Retina (tissue), 1 donor: ENCODE results near the gene PSMF1.

Experiments
- DNase-seq: peaks from one replicate; pipeline ENCODE4 v3.0.0-alpha.2; 2016

PSMF1 gene

DNA sequence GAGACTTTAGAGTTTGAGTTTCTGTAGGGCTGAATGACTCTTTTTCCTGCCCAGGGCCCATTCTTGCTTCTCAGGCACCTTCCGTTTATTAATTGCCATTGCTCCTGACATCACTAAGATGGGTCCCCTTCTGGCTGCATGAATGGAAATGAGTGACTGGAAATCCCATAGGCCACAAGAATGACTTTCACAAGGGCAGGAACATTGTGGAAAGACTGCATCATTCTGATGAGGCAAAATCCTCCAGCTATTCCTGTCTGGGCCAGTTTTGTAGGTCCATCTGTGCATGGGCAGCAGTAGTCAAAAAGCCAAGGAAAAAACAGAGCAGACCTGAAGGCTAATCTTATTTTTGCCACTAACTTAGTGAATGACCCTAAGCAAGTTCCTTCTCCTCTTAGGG, 47.1 kb downstream of the PSMF1 start:
- no peak for DNase-seq

DNA sequence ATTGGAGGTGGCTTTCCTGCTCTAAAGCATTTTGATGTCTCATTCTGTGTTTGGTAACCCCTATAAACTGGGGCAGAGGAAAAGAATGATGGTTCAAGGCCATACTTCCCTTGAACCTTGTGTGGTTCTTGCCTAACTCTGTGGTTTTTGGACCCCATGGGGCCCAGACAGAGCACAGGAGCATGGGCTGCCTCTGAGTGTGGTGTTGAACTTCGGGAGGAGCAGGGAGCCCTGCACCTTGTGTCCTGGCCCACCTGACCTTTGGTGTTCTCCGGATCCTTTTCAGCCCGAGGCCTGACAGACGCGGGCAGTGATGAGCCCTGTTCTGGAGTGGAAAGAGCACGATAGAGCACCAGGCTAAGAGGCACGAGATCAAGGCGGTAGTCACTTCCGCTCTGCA, 47.5 kb downstream of the PSMF1 start:
- DNase-seq: no peak

DNA sequence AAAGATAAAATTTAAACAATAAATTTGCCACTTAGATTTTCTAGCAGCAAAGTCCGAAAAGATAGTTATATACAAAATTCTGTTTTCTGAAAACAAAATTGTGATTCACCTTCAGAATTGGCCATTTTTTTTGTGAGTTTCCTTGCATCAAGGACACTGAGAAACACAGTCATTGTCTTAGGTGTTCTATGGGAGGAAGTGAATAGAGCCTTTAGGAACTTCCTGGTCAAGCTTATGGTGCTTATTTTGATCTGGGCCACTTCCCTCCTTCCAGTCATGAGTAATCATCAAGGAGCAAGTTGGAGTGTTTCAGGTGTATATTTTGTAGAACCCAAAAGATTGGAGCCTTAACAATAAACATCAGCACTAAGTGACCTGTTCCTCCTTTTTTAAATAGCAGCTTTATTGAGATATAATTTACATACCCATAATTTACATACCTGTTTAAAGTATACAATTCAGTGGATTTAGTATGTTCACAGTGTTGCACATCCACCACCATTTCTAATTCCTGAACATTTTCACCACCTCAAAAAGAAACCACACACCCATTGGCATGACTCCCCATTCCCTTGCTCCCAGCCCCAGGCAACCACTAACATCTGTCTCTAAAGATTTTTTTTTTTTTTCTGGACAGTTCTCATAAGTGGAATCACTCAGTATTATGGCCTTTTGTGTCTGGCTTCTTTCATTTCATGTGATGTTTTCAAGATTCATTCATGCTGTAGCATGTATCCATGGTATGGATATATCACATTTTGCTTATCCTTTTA, 48.7 kb downstream of the PSMF1 start:
- no peak for DNase-seq

DNA sequence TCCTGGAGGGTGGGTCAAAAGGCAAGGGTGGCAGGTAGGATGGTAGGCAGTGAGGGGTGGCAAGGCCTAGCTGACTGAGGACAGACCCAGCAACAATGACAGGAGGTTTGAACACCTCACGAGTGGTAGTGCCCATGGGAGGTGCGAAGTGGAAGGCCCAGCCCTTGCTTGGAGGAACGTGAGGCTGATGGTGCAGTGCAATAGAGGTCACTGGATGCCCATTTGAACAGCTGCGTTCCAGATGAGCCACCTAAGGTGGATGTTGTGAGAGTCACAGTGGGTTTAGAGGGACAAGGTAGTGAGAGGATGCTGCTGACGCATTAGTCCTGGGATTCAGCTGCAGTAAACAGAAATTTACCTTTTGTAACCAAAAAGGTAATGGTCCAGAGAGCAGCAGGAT, 50.8 kb downstream of the PSMF1 start:
- no peak for DNase-seq

DNA sequence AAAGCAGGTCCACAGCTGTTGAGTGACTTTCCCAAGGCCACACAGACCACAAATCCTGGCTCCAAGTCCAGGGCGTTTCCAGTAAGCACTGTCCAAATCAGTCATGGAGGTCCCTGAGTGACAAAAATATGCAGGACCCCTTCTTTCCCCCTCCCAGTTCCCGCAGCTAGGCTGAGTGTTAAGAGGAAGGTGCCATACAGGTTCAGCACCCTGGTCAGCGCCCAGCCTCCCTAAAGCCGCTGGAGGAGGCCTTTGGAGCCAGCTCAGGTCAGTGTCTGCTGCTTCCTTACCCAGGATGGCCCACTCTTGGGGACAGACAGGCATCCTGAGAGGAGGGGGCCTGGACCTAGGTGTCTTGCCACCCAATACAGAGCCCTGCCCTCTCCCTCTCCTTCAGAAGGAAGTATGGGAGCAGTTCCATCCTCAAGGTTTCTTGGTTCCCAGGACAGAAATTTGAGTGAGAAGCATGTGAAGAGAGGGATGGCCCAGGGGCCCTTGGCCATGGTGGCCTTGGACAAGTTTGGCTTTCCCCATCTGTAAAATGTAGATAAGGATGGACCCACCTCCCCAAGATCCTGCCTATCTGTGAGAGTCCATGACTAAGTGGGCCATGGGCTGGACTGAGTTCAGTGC, 53.2 kb downstream of the PSMF1 start:
- no peak for DNase-seq

DNA sequence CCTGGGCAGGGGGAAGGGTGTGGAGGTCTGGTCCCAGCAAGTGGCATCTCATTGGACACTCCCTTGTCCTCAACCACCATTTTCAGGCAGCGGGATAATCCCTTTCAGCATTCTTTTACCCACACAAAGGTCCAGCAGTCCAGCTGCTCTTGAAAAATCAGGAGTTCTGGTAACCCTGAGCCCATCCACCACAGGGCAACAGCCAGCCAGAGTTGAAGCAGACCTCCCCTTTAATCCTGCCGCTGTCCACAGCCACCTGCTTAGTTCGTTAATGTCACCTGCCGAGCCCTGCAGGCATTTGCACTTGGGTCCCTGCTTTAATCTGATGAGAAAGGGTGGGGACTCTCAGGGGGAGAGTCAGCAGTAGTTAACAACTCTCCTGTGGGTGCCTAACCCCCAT, 55.3 kb downstream of the PSMF1 start:
- DNase-seq: no peak

DNA sequence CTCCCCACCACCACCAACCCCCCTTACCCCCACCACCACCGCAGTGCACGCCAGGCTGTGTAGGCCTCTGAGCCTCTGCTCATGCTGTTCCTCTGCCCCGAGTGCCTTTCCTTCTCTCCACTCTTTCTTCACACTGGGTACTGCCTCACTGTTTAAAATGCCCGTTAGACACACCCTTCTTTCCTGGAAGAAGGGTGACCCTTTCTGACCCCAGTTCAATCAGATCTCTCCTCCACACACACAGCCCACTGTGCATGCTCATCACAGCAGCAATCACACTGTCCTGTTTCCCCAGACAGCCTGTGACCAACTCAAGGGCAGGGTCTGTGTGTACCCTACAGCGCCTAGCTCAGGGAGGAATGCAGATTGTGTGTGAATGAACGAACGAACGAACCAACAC, 56.4 kb downstream of the PSMF1 start:
- DNase-seq: no peak

DNA sequence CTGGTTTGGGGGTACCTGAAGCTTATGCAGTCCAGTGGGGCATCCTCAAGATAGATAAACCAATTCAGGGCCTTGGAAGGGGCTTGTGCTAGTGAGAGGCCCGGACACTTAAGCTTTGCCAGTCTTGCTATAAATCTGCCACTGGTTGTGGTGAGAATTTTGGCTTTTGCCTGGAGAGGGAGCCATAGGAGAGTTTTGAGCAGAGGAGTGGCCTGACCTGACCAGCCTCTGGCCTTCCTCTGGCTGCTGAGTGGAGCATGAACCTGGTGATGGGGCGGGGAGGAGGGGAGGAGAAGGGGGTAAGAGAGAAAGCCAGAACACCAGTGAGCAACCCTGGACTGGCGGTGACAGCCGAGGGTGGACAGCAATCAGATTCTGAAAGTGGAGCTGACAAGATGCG, 59.3 kb downstream of the PSMF1 start:
- no peak for DNase-seq

DNA sequence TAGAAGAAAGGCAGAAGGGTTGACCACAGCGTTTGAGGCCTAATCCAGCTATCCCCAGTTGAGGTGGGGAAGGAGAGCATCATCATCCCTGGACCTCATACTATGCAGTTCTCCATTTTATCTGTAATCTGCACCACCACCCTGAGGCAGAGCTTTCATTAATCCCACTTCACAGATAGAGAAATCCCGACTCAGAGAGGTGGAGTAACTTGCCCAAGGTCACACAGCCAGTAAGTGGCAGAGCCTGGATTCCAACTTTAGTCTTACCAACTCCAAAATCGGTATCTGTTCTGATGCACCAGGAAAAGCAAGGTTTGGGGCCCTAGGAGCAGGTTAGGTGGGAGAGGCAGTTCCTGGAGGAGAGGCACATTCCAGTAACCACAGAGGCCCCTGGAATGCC, 59.7 kb downstream of the PSMF1 start:
- DNase-seq: no peak

DNA sequence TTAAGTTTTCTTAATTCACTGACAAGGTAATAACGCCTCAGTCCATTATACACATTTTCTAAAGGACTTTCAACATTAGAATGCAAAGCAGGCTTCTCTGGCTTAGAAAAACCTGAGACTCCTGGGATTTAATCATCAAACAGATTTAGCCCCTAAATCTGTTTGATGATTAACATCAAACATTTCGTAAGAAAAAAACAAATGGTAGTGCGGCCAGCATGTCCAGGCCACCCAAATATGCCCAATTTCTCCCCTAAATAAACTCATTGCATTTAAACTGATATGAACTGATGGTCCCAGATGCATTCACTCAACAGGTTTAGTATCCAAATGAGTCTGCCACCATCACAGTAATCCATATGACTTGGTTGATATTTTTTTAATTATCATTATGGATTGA, 60.2 kb downstream of the PSMF1 start:
- DNase-seq: no peak

DNA sequence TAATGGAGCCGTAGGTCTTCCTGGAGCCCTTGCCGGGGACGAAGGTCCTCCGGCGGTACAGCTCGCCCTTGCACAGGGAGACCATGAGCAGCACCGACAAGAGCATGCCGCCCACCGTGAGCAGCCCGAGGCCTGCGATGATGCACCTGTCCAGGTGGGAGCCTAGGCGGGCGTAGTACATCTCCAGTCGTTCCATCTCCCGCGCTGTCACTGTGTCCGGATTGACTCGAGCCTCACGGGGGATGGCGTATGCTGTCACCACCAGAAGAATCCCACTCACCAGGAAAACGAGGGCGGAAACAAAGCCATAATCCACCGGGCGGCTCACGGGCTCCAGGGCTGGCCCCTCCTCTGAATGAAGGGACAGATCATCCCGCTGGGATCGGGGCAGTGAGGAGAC, 62.5 kb downstream of the PSMF1 start:
- no peak for DNase-seq

DNA sequence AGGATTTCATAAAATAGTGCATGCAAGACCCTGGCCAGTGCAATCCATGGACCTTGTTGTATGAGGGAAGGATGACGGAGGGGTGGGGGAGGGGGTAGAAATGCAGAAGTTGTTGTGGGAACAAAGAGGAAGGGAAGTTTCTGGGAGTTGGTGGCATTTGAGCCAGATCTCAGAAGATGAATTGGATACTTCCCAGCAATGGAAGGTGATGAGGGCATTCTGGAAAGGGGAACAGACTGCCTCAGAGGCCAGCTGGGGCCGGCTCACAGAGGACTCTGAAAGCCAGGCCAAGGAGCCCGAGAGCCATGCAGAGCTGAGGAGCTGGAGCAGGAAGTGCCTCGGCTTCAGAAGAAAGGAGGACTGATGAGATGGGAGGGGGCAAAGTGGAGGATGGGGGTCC, 63.7 kb downstream of the PSMF1 start:
- no peak for DNase-seq

DNA sequence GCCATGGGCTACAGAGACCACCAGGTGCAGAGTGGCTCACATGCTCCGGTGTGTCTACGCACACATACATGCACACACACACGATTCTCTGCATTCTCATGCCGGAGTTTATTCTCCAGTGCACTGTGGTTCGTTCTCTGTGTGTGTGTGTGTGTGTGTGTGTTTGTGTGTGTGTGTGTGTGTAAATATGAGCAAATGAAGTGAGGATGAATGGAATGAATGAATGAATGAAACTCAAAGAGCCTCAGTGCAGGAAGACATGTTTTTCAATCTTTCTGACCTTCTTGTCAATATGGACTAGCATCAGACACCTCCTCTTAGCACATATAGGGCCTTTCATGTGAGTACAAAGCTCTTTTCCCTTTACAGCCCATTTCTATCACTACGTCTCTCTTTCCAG, 64.8 kb downstream of the PSMF1 start:
- no peak for DNase-seq

DNA sequence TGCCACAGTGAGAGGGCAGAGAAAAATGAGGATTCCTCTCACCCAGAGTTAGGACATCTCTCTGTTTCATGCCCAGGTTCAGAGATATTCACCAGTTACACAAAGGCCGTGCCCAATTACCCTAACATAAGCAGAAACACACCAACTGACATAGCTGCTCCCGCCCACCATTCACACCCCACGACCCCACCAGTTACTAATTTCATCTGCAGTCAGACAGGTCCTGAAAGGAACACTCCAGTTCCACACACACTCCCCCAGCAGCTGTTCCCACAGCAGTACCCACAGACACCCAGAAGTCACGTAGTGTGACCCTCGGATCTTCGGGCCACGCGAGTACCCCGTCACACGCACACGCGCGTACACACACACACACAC, 65.8 kb downstream of the PSMF1 start:
- no peak for DNase-seq

DNA sequence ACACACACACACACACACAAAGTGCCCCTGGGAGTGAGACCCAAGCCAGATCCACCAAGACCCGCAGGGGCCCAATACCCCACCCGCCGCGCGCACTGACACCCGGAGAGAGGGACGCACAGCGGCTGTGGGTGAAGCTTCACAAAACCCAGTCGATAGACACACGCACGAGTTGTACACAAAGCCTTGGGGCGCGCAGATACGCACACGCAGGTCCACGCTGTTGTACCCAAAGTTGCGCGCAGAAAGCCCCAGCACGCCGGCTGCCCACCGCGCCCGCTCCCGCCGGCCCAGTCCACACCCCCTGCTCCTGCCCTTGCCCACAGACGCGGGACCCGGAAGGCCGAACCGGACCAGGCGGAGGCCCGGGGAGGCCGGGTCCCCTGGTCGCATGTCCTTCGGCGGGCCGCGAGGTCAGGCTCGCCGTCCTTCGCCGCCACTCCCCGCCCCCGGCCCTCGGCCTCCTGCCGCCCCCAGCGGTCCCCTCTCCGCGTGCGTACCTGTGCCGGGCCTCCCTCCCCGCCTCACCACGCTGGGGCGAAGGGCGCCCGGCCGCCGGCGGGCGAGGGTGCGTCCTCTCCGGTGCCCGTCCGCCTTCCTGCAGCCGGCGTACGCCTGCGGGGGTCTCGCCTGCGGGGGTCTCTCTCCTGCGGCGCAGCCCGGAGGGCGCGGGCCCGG, 66.4 kb downstream of the PSMF1 start, which contains the start of gene TMEM74B:
Gene TMEM74B, minus strand, starts transcription at position 344 of the 678 bp plus-strand sequence. CDS start 1,180 bp downstream, outside the sequence.
- DNase-seq: peak; percentile 61

DNA sequence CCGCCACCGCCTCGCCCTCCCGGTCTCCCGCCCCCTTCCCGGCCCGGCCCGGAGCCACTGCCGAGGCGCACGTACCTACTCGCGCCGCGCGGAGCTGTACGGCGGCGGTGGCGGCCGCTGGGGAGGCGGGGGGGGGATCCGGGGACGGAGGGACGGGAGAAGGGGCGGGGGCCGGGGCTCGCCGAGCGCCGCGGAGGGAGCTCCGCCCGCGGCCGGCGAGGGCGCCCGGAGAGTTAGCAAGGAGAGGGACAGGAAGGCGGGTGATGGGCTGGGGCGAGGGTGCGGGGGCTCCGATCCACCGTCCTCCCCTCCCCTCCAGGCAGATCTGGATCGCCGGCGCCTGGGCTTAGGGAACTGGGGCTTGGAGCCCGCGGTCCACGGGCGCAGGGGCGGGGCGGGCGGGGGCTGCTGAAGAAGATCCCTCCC, 66.9 kb downstream of the PSMF1 start:
- DNase-seq: no peak

DNA sequence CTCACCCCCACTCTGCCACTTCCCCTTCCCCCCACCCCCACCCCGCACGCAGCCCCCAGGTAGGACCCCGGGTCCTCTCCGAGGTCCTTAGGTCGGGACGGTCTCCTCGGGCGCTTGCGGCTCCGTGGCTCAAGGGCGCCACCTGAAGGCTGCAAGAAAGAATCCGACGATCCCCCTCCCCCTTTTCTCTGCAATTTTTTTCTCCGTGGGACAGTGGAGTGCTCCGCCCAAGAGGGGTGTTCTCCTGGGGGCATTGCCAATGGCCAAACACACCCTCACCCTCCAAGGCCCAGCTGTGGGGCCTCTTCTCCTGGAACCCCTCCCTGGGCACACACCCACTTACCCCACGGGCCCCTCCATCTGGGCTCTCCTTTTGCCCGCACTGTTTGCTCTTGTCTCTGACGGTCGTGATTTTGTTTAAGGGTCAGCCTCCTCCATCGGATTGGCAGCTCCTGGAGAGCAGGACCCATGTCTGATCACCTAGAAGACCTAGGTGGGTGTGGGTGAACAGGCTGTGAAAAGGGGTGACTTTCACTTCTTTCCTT, 67.5 kb downstream of the PSMF1 start:
- peak; percentile 62 for DNase-seq

DNA sequence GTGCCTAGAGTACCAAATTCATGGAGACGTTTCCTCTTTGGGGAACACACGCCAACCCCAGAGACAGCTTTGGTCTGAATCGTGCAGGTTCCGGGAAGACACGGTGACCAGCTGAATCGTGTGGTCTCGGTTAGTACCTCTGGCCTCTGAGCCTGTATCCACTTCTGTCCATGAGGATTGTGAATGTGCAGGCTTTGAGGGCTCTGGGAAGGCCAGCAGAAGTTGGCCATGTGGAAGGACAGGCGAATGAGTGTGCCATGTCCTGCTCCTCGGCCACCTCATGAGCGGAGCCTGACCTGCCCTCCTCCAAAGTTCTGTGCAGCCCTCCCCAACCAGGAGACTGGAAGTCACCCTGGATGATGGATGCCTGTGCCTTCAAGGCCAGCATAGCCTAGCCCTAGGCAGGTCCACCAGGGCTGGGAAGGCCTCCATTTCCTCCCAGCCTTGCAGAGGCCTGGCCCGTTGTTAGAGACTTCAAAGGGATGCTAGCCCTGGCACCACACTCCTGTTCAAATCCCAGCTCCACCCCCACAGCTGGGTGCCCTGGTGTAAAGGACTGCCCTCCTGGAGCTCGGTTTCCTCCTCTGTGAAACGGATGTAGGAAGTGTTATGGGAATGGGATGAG, 68.1 kb downstream of the PSMF1 start:
- no peak for DNase-seq

DNA sequence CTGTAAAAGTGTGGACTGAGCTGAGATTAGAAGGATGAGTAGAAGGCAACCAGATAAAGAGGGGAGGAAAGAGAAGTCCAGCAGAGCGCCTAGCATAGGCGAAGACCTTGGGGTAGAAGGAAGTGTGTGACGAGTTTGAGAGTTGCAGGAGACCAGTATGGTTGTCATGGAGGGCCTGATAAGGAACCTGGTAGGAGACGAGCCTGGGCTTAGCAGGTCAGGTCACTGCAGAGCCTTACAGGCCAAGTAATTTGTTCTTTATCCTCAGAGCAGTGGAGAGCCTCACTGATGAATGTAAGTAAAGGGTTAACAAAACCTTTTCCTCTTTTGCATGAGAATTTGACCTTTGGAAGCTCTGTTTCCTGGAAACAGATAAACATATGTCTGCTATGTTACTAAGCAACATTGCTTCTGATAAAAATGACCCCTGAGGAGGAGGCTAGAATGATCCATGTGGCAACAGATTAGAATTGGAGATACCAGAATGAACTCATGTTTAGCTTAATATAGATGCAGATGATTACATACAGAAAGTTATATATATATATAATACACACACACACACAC, 69.3 kb downstream of the PSMF1 start:
- no peak for DNase-seq

DNA sequence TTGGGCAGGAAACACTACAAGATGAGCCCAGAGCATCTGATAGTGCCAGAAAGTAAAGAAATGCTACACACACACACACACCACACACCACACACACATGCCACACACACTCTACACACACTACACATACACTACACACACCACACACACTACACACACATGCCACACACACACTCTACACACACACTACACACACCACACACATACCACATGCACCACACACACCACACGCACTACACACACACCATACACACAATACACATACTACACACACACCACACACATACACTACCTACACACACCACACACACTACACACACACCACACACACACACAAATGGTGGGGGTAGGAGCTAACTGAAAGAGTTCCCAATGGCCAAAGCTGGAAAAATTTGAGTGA, 69.9 kb downstream of the PSMF1 start:
- DNase-seq: no peak

DNA sequence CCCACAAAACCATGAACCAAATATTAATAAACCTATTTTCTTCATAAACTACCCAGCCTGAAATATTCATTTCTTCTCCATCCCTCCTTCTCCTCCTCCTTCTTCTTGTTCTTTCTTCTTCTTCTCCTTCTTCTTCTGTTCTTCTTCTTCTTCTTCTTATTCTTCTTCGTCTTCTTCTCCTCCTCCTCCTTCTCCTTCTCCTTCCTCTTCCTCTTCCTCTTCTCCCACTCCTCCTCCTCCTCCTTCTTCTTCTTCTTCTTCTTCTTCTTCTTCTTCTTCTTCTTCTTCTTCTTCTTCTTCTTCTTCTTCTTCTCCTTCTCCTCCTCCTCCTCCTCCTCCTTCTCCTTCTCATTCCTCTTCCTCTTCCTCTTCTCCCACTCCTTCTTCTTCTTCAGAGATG, 71.4 kb downstream of the PSMF1 start:
- no peak for DNase-seq

DNA sequence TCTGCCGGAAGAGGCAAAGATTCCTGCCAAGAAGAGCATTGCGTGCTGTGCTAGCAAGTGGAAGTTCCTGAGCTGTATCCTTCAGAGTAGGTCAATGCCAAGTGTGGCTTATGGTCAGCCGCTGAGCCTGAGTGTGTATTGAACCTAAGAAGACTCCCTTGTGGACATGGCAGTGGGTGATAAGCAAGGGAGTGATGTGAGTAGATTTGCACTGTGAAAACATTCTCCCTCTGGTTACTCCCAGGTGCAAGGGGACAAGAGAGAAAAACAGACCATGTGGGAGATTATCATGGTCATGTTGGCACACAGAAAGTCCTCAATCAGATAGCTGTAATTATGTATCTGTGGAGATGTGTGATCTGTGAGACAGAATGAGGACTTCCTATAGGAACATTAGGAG, 72.4 kb downstream of the PSMF1 start:
- no peak for DNase-seq

DNA sequence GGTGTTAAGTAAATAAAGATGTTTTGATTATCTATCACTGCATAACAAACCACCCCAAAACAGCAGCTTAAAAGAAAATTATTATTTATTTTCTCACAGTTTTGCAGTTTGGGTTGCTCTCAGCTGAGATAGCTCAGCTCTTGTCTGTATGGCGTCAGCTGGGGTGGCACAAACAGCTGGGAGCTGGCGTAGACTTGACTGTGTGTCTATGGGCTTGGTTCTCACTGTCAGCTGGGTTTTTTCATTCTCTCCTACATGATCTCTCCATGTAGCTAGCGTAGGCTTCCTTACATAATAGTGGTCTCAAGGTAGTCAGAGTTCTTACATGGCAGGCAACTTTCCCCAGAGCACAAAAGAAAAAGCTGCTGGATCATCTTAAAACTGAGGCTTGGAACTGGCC, 72.9 kb downstream of the PSMF1 start:
- no peak for DNase-seq
